GM12878 (cell line): ENCODE data around the gene ETV6. TPM values are rescaled to one million over a fixed set of nuclear protein-coding genes. Genes with fewer than 3 reads are reported as not detected.

Experiments
- ATAC-seq: fragments of 200-7000 bp; cut with Tn5 transposase; 3 replicates; pipeline ENCODE4 v1.9.1; 2020; ENCODE audit warnings: mild to moderate bottlenecking, moderate library complexity
- BruUV-seq: library from RNA; stranded (reverse); fragments of 400-500 nt; replicated peaks from 2 replicates; lab custom pipeline; 2021; lab: Mats Ljungman, UMichigan
- CTCF ChIA-PET: fragments of 300-600 bp; sonication (Branson Sonifier 250); formaldehyde crosslinking; extraction: SDS; loops from one replicate; lab custom pipeline; 2021; ENCODE audit warnings: inconsistent platforms; lab: Yijun Ruan, JAX
- POLR2A ChIA-PET: fragments of 350-600 bp; formaldehyde crosslinking; extraction: SDS; loops from one replicate; lab custom pipeline; 2021; ENCODE audit warnings: inconsistent platforms; lab: Charles Lee
- RAD21 ChIA-PET: fragments of 300-600 bp; sonication (Branson Sonifier 250); formaldehyde crosslinking; loops from one replicate; lab custom pipeline; 2023; ENCODE audit warnings: antibody characterized with exemption; ENCODE audit not compliant: unreplicated experiment; lab: Charles Lee
- SMC1A ChIA-PET: fragments of 300-600 bp; sonication (Branson Sonifier 250); formaldehyde crosslinking; loops from one replicate; lab custom pipeline; 2023; ENCODE audit not compliant: unreplicated experiment, uncharacterized antibody; lab: Charles Lee
- DNase-seq: peaks from one replicate; pipeline ENCODE4 v3.0.0-alpha.2; 2011; ENCODE audit warnings: low read depth, low spot score
- FAIRE-seq: peaks from 3 replicates; lab custom pipeline; 2011; peaks lifted over from hg19 to GRCh38; lab: Jason Lieb, UNC
- H2AFZ ChIP-seq: 2 replicates; pipeline ENCODE4 v1.6.0; 2011; ENCODE audit warnings: low read depth, low read length, control low read depth; ENCODE audit not compliant: control insufficient read depth
- H3K27ac ChIP-seq: 2 replicates; pipeline ENCODE4 v1.5.1; 2011; ENCODE audit warnings: control low read depth; ENCODE audit not compliant: control insufficient read depth, insufficient read depth
- H3K27me3 ChIP-seq, 2 experiments: replicated peaks in 1 of 2; 2 replicates each; pipeline versions ENCODE4 v1.6.0 to v1.6.1; 2011; ENCODE audit warnings: low read length in 1 of 2; ENCODE audit not compliant: control insufficient read depth in 2 of 2, insufficient read depth in 2 of 2
- H3K36me3 ChIP-seq, 2 experiments: 2 replicates each; pipeline ENCODE4 v1.5.1; 2011; ENCODE audit warnings: low read length in 1 of 2; ENCODE audit not compliant: control insufficient read depth in 2 of 2, insufficient read depth in 2 of 2
- H3K4me1 ChIP-seq: 2 replicates; pipeline ENCODE4 v1.6.1; 2011; ENCODE audit warnings: mild to moderate bottlenecking, low read length, moderate library complexity, mixed read lengths; ENCODE audit not compliant: control insufficient read depth, insufficient read depth
- H3K4me2 ChIP-seq: 2 replicates; pipeline ENCODE4 v1.6.0; 2011; ENCODE audit warnings: control low read depth; ENCODE audit not compliant: control insufficient read depth, insufficient read depth
- H3K4me3 ChIP-seq: fragments of 200-600 bp; sonication (generic); 2 replicates; pipeline ENCODE4 v1.5.1; 2016
- H3K79me2 ChIP-seq: 2 replicates; pipeline ENCODE4 v1.6.0; 2011; ENCODE audit warnings: low read length; ENCODE audit not compliant: control insufficient read depth, insufficient read depth
- H3K9ac ChIP-seq: 2 replicates; pipeline ENCODE4 v1.8.0; 2011; ENCODE audit warnings: low read length, control low read depth, mixed read lengths; ENCODE audit not compliant: control insufficient read depth, insufficient read depth
- H3K9me3 ChIP-seq: replicated peaks from 3 replicates; pipeline ENCODE4 v1.5.1; 2011; ENCODE audit warnings: mild to moderate bottlenecking, low read length; ENCODE audit not compliant: control insufficient read depth, insufficient read depth
- H4K20me1 ChIP-seq: 2 replicates; pipeline ENCODE4 v1.6.0; 2011; ENCODE audit not compliant: control insufficient read depth, insufficient read depth
- CBX5 ChIP-seq: sonication (generic); IDR thresholded peaks from 2 replicates; pipeline ENCODE4 v1.6.1; 2016; ENCODE audit warnings: low read depth, moderate library complexity, mild to moderate bottlenecking, inconsistent platforms
- EED ChIP-seq: sonication (generic); IDR thresholded peaks from 2 replicates; pipeline ENCODE4 v1.6.1; 2016; ENCODE audit warnings: antibody characterized with exemption, low read depth
- JUNB ChIP-seq: IDR thresholded peaks from 2 replicates; pipeline ENCODE4 v1.6.1; 2016; ENCODE audit warnings: antibody characterized with exemption, mild to moderate bottlenecking
- POLR2AphosphoS5 ChIP-seq: IDR thresholded peaks from 2 replicates; pipeline ENCODE4 v1.6.1; 2011; ENCODE audit warnings: mild to moderate bottlenecking, low read length, inconsistent platforms
- POU2F2 ChIP-seq: IDR thresholded peaks from 3 replicates; pipeline ENCODE4 v1.6.1; 2011; ENCODE audit warnings: low read depth, mild to moderate bottlenecking, low read length, borderline replicate concordance
- TARDBP ChIP-seq: IDR thresholded peaks from 2 replicates; pipeline ENCODE4 v1.6.1; 2016; ENCODE audit warnings: borderline replicate concordance
- WGBS: methylation state at CpG from one replicate; pipeline ENCODE4 v1.1.6; 2016; ENCODE audit warnings: low lambda C conversion rate; ENCODE audit not compliant: insufficient replicate concordance, insufficient coverage; ENCODE audit errors: missing lambda C conversion rate; 5-methylcytosine and 5-hydroxymethylcytosine counted together
- in situ Hi-C: fragments of 300-500 bp; cut with MboI; formaldehyde crosslinking; loops from 9 replicates; pipeline ENCODE4 v1.14.3; 2018; ENCODE audit warnings: mixed read lengths
- intact Hi-C: fragments of 100-400 bp; cut with micrococcal nuclease; formaldehyde crosslinking; loops from one replicate; pipeline ENCODE4 v1.14.2; 2022; ENCODE audit not compliant: unreplicated experiment
- polyA plus RNA-seq, 11 experiments: library from polyadenylated mRNA; depleted of rRNA in 4 of 11; unstranded in 6 of 11; stranded (reverse) in 5 of 11; fragments of >200 nt; fragmentation: Nextera tagmentation in 4 of 11; fragmentation: Illumina TruSeq in 1 of 11; extraction: Ambion mirVana in 4 of 11; extraction: Trizol in 1 of 11; gene quantifications; 1 replicate in 1 of 11; 2 replicates in 10 of 11; pipeline versions ENCODE4 v1.2.1 to v1.2.3, GENCODE V29; 2011 to 2016; ENCODE audit warnings: inconsistent platforms in 2 of 11, missing spikeins in 2 of 11, low read depth in 1 of 11
- total RNA-seq, 4 experiments: library from RNA; depleted of rRNA in 3 of 4; stranded (reverse); fragments of >200 nt in 3 of 4; fragmentation: Illumina TruSeq in 1 of 4; extraction: Trizol in 1 of 4; gene quantifications; 2 replicates each; pipeline versions ENCODE4 v1.2.1 to v1.2.3, GENCODE V29; 2013 to 2021

ETV6 gene
- total and polyA plus RNA-seq, 10 of the 15 experiments (the other 5 are each of a cell fraction or from before 2014, with no cell fraction given), result 6.6 to 74.8 (median 24.6) TPM

- FAIRE-seq, result no peak
- H3K27me3 ChIP-seq, result no peaks in the 10 kb centered on the region
- RAD21 ChIA-PET, result interaction anchor here (0.6 to 1.1 kb wide), 3 partner anchors 59 to 310 kb away, joined by 3 read pairs; no protein-coding TSS in a partner anchor
- H3K4me1 ChIP-seq, result peaks cover 28% of the 10 kb centered on the region
- H4K20me1 ChIP-seq, result no peaks in the 10 kb centered on the region
- TSS peak; percentile 16 for BruUV-seq
- no peak for DNase-seq
- WGBS, result 97% methylated on average over 9 of the region's 9 CpGs
- no peak overlapping the region for H3K4me2 ChIP-seq
- CTCF ChIA-PET, result interaction anchor here (0.6 to 1.2 kb wide), 7 partner anchors 10 to 158 kb away, joined by 3 to 4 read pairs (median 3); no protein-coding TSS in a partner anchor
- SMC1A ChIA-PET, result interaction anchor here (0.6 to 1.5 kb wide), 3 partner anchors 117 to 312 kb away, joined by 3 to 4 read pairs (median 3); no protein-coding TSS in a partner anchor
- H3K27ac ChIP-seq, result no peak overlapping the region
- intact Hi-C loops (no loop called here), in situ Hi-C loops (no loop called here)
- no peak overlapping the region for H3K9ac ChIP-seq
- no peak overlapping the region for H3K4me3 ChIP-seq
- H3K36me3 ChIP-seq, result peaks cover 17 to 51% of the 10 kb centered on the region in 2 experiments
- POLR2A ChIA-PET, result interaction anchor here (0.6 to 1.0 kb wide), 2 partner anchors 63 to 120 kb away, joined by 4 to 5 read pairs; no protein-coding TSS in a partner anchor
- no peak for ATAC-seq
- H3K9me3 ChIP-seq, result no peaks in the 10 kb centered on the region
- TF ChIP-seq POU2F2 (no peak), TARDBP (no peak)
- H2AFZ ChIP-seq, result no peak overlapping the region
- no peaks in the 10 kb centered on the region for H3K79me2 ChIP-seq
These were observed 242.4 kb downstream of the ETV6 start for GRCh38 chr12:11891754-11892386.

- ChIA-PET CTCF (no interaction called here), RAD21 (interaction anchor here (0.5 kb wide), 1 partner anchor 156 kb away, joined by 3 read pairs; no protein-coding TSS in a partner anchor), SMC1A (no interaction called here), POLR2A (no interaction called here)
- Histone ChIP-seq H3K9ac (no peak overlapping the region), H2AFZ (no peak overlapping the region), H3K79me2 (no peaks in the 10 kb centered on the region), H3K27ac (peak overlapping the region; percentile 74), H3K36me3 (peaks cover 11 to 39% of the 10 kb centered on the region in 2 experiments), H3K9me3 (no peaks in the 10 kb centered on the region), H3K27me3 (no peaks in the 10 kb centered on the region), H3K4me3 (no peak overlapping the region), H3K4me1 (peaks cover 28% of the 10 kb centered on the region), H3K4me2 (no peak overlapping the region; the same call in 1 of the 2 replicates), H4K20me1 (no peaks in the 10 kb centered on the region)
- 98% methylated on average over 4 of the region's 4 CpGs for WGBS
- BruUV-seq, result no TSS peak
- in situ Hi-C loops, result no loop called here
- no peak for DNase-seq
- intact Hi-C loops, result no loop called here
- FAIRE-seq, result peak; percentile 7
- TF ChIP-seq CBX5, result no peak
- peak; percentile 37; the same call in 1 of the 2 replicates for TF ChIP-seq JUNB
- peak; percentile 44 for TF ChIP-seq EED
- peak; percentile 41; the same call in 1 of the 2 replicates for TF ChIP-seq POLR2AphosphoS5
- ATAC-seq, result no peak
These were observed 244.5 kb downstream of the ETV6 start for GRCh38 chr12:11893998-11894397.
